Neural cell (in vitro differentiated cells): ENCODE measurements around the gene ZBTB17. TPM values are rescaled to one million over a fixed set of nuclear protein-coding genes. Genes with fewer than 3 reads are reported as not detected.

Experiments
- H2AFZ ChIP-seq: fragments of 200-600, 300-800 bp; sonication (generic), shearing (Covaris generic); 2 replicates; pipeline ENCODE4 v1.6.0; 2014; ENCODE audit warnings: low read depth, mild to moderate bottlenecking, antibody characterized with exemption, low read length, moderate library complexity
- H3F3A ChIP-seq: fragments of 200-600 bp; shearing (Covaris generic); 2 replicates; pipeline ENCODE4 v1.6.1; 2016; ENCODE audit warnings: mild to moderate bottlenecking, moderate library complexity, mixed read lengths, antibody characterized with exemption, low read length; ENCODE audit not compliant: insufficient read depth, poor library complexity, severe bottlenecking
- H3K27ac ChIP-seq: fragments of 200-600, 300-800 bp; sonication (generic), shearing (Covaris generic); 2 replicates; pipeline ENCODE4 v1.5.1; 2014; ENCODE audit warnings: mild to moderate bottlenecking, low read length, moderate library complexity
- H3K27me3 ChIP-seq: fragments of 300-800, 200-600 bp; sonication (generic), shearing (Covaris generic); 2 replicates; pipeline ENCODE4 v1.6.0; 2014; ENCODE audit warnings: mild to moderate bottlenecking, low read depth, low read length, moderate library complexity; ENCODE audit not compliant: insufficient read depth
- H3K36me3 ChIP-seq: fragments of 300-800, 200-600 bp; sonication (generic), shearing (Covaris generic); 2 replicates; pipeline ENCODE4 v1.5.1; 2014; ENCODE audit warnings: mild to moderate bottlenecking, antibody characterized with exemption, low read length, moderate library complexity; ENCODE audit not compliant: insufficient read depth
- H3K4me2 ChIP-seq: fragments of 300-800, 200-600 bp; sonication (generic), shearing (Covaris generic); 2 replicates; pipeline ENCODE4 v1.6.0; 2014; ENCODE audit warnings: mild to moderate bottlenecking, low read length
- H3K4me3 ChIP-seq: fragments of 300-800, 200-600 bp; sonication (generic), shearing (Covaris generic); 2 replicates; pipeline ENCODE4 v1.5.1; 2014; ENCODE audit warnings: mild to moderate bottlenecking, low read length, moderate library complexity
- H3K79me2 ChIP-seq: fragments of 200-600 bp; shearing (Covaris generic); replicated peaks from 2 replicates; pipeline ENCODE4 v1.6.0; 2014; ENCODE audit warnings: mild to moderate bottlenecking, low read length, moderate library complexity; ENCODE audit not compliant: insufficient read depth
- H3K9ac ChIP-seq: fragments of 300-800, 200-600 bp; sonication (generic), shearing (Covaris generic); 2 replicates; pipeline ENCODE4 v1.6.1; 2016; ENCODE audit warnings: mild to moderate bottlenecking, low read length, mixed read lengths
- H3K9me2 ChIP-seq: fragments of 200-600 bp; shearing (Covaris generic); 2 replicates; pipeline ENCODE4 v1.6.1; 2016; ENCODE audit warnings: mild to moderate bottlenecking, low read length, mixed read lengths; ENCODE audit not compliant: insufficient read depth
- H3K9me3 ChIP-seq: fragments of 200-600, 300-800 bp; sonication (generic), shearing (Covaris generic); 2 replicates; pipeline ENCODE4 v1.6.1; 2016; ENCODE audit warnings: mild to moderate bottlenecking, mixed run types, low read length, moderate library complexity, mixed read lengths
- H4K20me1 ChIP-seq: fragments of 200-600 bp; shearing (Covaris generic); 2 replicates; pipeline ENCODE4 v1.6.1; 2016; ENCODE audit warnings: mild to moderate bottlenecking, mixed run types; ENCODE audit not compliant: insufficient read depth
- CTCF ChIP-seq: fragments of 450-650 bp; IDR thresholded peaks from 2 replicates; pipeline ENCODE4 v1.5.1; 2014; ENCODE audit warnings: antibody characterized with exemption, mild to moderate bottlenecking, moderate library complexity; ENCODE audit not compliant: poor library complexity, severe bottlenecking
- EZH2 ChIP-seq: fragments of 200-600, 300-800 bp; shearing (Covaris generic), sonication (generic); IDR thresholded peaks from 2 replicates; pipeline ENCODE4 v1.6.1; 2014; ENCODE audit warnings: antibody characterized with exemption, low read length, borderline replicate concordance, mild to moderate bottlenecking; ENCODE audit not compliant: insufficient read depth, poor library complexity, severe bottlenecking
- MXI1 ChIP-seq: fragments of 450-650 bp; conservative IDR thresholded peaks from 2 replicates; pipeline ENCODE4 v1.6.1; 2014; ENCODE audit warnings: antibody characterized with exemption, mild to moderate bottlenecking; ENCODE audit not compliant: poor library complexity, severe bottlenecking
- POLR2AphosphoS5 ChIP-seq: IDR thresholded peaks from 2 replicates; pipeline ENCODE4 v1.6.1; 2012
- RAD21 ChIP-seq: fragments of 450-650 bp; conservative IDR thresholded peaks from 2 replicates; pipeline ENCODE4 v1.6.1; 2014; ENCODE audit warnings: antibody characterized with exemption, mild to moderate bottlenecking, moderate library complexity
- REST ChIP-seq: IDR thresholded peaks from 2 replicates; pipeline ENCODE4 v1.6.1; 2012; ENCODE audit warnings: borderline replicate concordance
- SMC3 ChIP-seq: fragments of 450-650 bp; conservative IDR thresholded peaks from 2 replicates; pipeline ENCODE4 v1.6.1; 2014; ENCODE audit warnings: antibody characterized with exemption, mild to moderate bottlenecking, moderate library complexity; ENCODE audit not compliant: poor library complexity
- TAF1 ChIP-seq: IDR thresholded peaks from 2 replicates; pipeline ENCODE4 v1.6.1; 2012; ENCODE audit warnings: low read depth
- polyA plus RNA-seq: library from polyadenylated mRNA; depleted of rRNA; stranded (reverse); fragments of >200 nt; gene quantifications from 2 replicates; pipeline ENCODE4 v1.2.3, GENCODE V29; 2014

The ZBTB17 gene
- polyA plus RNA-seq, 1 donor from 2014 or later, result 114 TPM

DNA sequence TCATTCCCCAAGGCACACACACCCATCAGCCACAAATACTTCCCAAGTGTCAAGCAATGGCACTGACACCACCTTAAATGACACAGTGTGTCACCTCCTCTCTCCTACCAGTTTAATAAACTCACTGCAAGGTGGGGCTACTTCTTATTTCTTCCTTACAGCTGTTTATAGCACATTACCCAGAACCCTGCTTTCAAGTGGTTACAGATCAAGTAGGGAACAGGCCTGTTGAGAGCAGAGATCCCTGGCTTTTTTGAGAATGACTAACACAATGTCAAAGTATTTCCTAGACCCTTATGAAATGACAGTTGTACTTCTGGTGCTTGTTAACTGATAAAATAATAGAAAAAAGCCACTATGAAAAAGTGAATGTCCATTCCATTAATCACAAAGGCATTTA lies 19.8 kb downstream of the ZBTB17 start:
- H3K27ac ChIP-seq, result no peak overlapping the region
- H3K79me2 ChIP-seq, result peaks cover 7% of the 10 kb centered on the region
- TF ChIP-seq SMC3 (no peak), TAF1 (no peak)

GRCh38 chr1:15955552-15955951 lies 20.3 kb downstream of the ZBTB17 start:
- Histone ChIP-seq H3K9me2 (no peaks in the 10 kb centered on the region), H3F3A (no peaks in the 10 kb centered on the region), H3K4me2 (no peak overlapping the region), H3K27me3 (no peaks in the 10 kb centered on the region), H2AFZ (no peak overlapping the region), H4K20me1 (peaks cover 7% of the 10 kb centered on the region), H3K27ac (no peak overlapping the region), H3K9ac (no peak overlapping the region), H3K79me2 (peaks cover 7% of the 10 kb centered on the region), H3K36me3 (no peaks in the 10 kb centered on the region), H3K4me3 (no peak overlapping the region), H3K9me3 (no peaks in the 10 kb centered on the region)
- TF ChIP-seq MXI1, result no peak
- TF ChIP-seq REST, result no peak
- TF ChIP-seq TAF1, result no peak
- no peak for TF ChIP-seq POLR2AphosphoS5
- TF ChIP-seq RAD21, result no peak

More for the DNA sequence above, 19.8 kb downstream of the ZBTB17 start:
- no peaks in the 10 kb centered on the region for H3K9me2 ChIP-seq
- H3K4me3 ChIP-seq, result no peak overlapping the region
- H3K4me2 ChIP-seq, result no peak overlapping the region
- no peak overlapping the region for H3K9ac ChIP-seq
- no peaks in the 10 kb centered on the region for H3K27me3 ChIP-seq
- no peaks in the 10 kb centered on the region for H3F3A ChIP-seq
- no peaks in the 10 kb centered on the region for H3K36me3 ChIP-seq
- peaks cover 7% of the 10 kb centered on the region for H4K20me1 ChIP-seq
- H3K9me3 ChIP-seq, result no peaks in the 10 kb centered on the region
- no peak overlapping the region for H2AFZ ChIP-seq

DNA sequence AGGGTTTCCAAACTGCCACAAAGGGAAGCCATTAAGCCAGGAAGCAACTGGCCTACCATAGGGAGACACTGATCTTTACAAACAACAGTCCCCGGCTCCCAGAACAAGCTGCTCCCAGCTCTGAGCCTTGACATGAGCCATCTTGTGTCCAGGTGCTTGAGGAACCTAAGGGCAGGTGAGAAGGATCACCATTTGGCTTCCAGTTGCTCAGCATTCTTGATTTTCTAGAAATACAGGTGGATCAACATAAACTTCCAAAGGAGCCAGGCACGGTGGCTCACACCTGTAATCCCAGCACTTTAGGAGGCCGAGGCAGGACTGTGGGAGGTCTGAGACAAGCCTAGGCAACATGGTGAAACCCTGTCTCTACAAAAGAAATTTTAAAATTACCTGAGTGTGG lies 21.6 kb downstream of the ZBTB17 start:
- no peaks in the 10 kb centered on the region for H3F3A ChIP-seq
- H3K36me3 ChIP-seq, result no peaks in the 10 kb centered on the region
- no peaks in the 10 kb centered on the region for H3K27me3 ChIP-seq
- H3K9me2 ChIP-seq, result no peaks in the 10 kb centered on the region
- no peak overlapping the region for H3K4me2 ChIP-seq
- H3K9ac ChIP-seq, result no peak overlapping the region
- no peaks in the 10 kb centered on the region for H3K9me3 ChIP-seq
- H3K4me3 ChIP-seq, result peak overlapping the region; percentile 7
- peaks cover 7% of the 10 kb centered on the region for H4K20me1 ChIP-seq
- H3K79me2 ChIP-seq, result peaks cover 10% of the 10 kb centered on the region
- H2AFZ ChIP-seq, result no peak overlapping the region
- H3K27ac ChIP-seq, result peak overlapping the region; percentile 32
- TF ChIP-seq POLR2AphosphoS5, result no peak
- TF ChIP-seq EZH2, result no peak
- no peak for TF ChIP-seq CTCF
- TF ChIP-seq SMC3, result no peak
- TF ChIP-seq MXI1, result no peak
